Lung (tissue), 12 donors: ENCODE data around the gene SAMSN1. TPM values are rescaled to one million over a fixed set of nuclear protein-coding genes. Genes with fewer than 3 reads are reported as not detected.

Experiments used
- ATAC-seq: fragments of 200-7000 bp; cut with Tn5 transposase; one replicate; pipeline ENCODE4 v1.9.1; 2020; ENCODE audit warnings: moderate number of reproducible peaks; ENCODE audit not compliant: insufficient read depth, low FRiP score
- DNase-seq, 3 donors: peaks; one replicate each; pipeline ENCODE4 v3.0.0-alpha.2; 2013 to 2017
- H3K27ac ChIP-seq, 2 donors: one replicate each; pipeline ENCODE4 v1.5.1; 2013; ENCODE audit warnings: mild to moderate bottlenecking in 2 of 2, moderate library complexity in 2 of 2, control low read depth in 1 of 2, inconsistent platforms in 1 of 2, low read depth in 1 of 2, low read length in 1 of 2
- H3K27me3 ChIP-seq, 3 donors: one replicate each; pipeline ENCODE4 v1.5.1; 2013; ENCODE audit warnings: low read length in 2 of 3; ENCODE audit not compliant: control insufficient read depth in 3 of 3, insufficient read depth in 3 of 3
- H3K36me3 ChIP-seq, 4 donors: one replicate each; pipeline ENCODE4 v1.5.1; 2013; ENCODE audit warnings: low read length in 4 of 4, mild to moderate bottlenecking in 1 of 4, moderate library complexity in 1 of 4; ENCODE audit not compliant: control insufficient read depth in 4 of 4, insufficient read depth in 4 of 4
- H3K4me1 ChIP-seq, 5 donors: one replicate each; pipeline ENCODE4 v1.5.1; 2013; ENCODE audit warnings: low read length in 5 of 5, mild to moderate bottlenecking in 2 of 5, moderate library complexity in 1 of 5; ENCODE audit not compliant: control insufficient read depth in 5 of 5, insufficient read depth in 5 of 5
- H3K4me3 ChIP-seq: one replicate; pipeline ENCODE4 v1.5.1; 2013; ENCODE audit warnings: mild to moderate bottlenecking, control low read depth, moderate library complexity
- H3K9ac ChIP-seq, 2 donors: one replicate each; pipeline ENCODE4 v1.5.1; 2013; ENCODE audit warnings: low read length in 2 of 2, control low read depth in 1 of 2; ENCODE audit not compliant: insufficient read depth in 1 of 2
- H3K9me3 ChIP-seq, 4 donors: one replicate each; pipeline ENCODE4 v1.5.1; 2013; ENCODE audit warnings: low read length in 3 of 4, mild to moderate bottlenecking in 1 of 4, moderate library complexity in 1 of 4; ENCODE audit not compliant: control insufficient read depth in 4 of 4, insufficient read depth in 3 of 4
- WGBS, 2 donors: extraction: QIAGEN DNeasy Blood & Tissue Kit; methylation state at CpG; one replicate each; pipeline ENCODE4 v1.1.7; 2013; 5-methylcytosine and 5-hydroxymethylcytosine counted together
- polyA plus RNA-seq, 2 donors: library from polyadenylated mRNA; stranded (reverse); fragments of 200-250 nt; gene quantifications; one replicate each; pipeline ENCODE4 v1.2.1, GENCODE V29; 2013
- total RNA-seq, 2 donors: library from RNA; depleted of rRNA in 1 of 2; stranded (reverse); fragments of >200 nt in 1 of 2; gene quantifications; one replicate each; pipeline ENCODE4 v1.2.1, GENCODE V29; 2014 to 2021
- TF ChIP-seq, protein P1 (sequence below): IDR thresholded peaks from 2 replicates; pipeline ENCODE4 v1.5.1; 2012; ENCODE audit warnings: mild to moderate bottlenecking; ENCODE audit errors: control extremely low read depth, extremely low read depth
- donor health status: control.
- donor health status: control.
- donor health status: Bipolar disorder and iron deficiency.
- donor health status: healthy.
- donor health status: DM: yes; HTN: yes; CAD: no.

The SAMSN1 gene
- total and polyA plus RNA-seq, 4 donors: 6.4 to 184 (median 16.1) TPM

DNA sequence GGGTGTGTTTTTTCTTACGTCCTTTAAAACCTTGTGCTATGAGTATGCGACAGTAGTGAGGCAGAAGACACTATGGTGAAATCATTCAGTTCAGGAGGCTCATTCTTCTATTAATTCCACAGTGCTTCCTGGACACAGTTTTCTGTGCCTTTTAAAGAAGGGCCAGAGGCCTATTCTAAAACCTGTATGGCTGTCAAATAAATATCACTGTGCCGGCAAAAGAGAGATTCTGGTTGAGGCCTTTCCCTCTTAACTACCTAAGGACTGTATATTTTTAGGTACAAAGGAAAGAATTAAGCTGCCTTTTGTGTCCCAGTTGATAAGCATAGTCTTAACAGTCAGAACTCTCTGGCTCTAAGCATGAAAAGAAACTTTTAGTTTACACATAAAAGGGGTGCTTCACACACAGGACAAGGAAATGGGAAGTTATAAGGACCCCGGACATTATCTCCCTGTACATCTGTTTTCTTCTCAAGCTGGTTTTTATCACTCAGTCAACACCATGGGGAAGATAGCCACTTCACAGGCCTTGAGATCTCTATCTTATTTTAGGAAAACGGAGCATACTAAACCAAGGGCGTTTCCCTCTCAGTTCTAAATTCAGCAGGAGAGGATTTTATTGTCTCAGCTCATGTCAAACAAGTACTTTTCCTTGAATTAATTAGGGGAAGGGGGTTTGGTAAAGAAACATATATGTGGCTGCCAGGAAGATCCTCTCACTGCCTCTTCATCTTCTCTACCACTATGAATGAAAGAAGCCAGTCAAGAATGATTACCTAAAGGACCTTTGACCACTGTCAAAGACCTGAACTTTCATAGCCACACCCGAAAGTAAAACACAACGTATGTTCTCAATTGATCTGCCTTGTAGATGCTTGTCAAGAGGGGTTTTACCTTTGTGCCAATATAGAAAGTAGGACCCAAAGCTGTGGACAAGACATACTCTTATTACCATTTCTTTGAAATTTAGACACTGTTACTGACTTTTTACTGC, 91.8 kb downstream of the SAMSN1 start:
- TF ChIP-seq, protein P1, sequence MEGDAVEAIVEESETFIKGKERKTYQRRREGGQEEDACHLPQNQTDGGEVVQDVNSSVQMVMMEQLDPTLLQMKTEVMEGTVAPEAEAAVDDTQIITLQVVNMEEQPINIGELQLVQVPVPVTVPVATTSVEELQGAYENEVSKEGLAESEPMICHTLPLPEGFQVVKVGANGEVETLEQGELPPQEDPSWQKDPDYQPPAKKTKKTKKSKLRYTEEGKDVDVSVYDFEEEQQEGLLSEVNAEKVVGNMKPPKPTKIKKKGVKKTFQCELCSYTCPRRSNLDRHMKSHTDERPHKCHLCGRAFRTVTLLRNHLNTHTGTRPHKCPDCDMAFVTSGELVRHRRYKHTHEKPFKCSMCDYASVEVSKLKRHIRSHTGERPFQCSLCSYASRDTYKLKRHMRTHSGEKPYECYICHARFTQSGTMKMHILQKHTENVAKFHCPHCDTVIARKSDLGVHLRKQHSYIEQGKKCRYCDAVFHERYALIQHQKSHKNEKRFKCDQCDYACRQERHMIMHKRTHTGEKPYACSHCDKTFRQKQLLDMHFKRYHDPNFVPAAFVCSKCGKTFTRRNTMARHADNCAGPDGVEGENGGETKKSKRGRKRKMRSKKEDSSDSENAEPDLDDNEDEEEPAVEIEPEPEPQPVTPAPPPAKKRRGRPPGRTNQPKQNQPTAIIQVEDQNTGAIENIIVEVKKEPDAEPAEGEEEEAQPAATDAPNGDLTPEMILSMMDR: no peak
- 43 to 50% methylated on average over 8 of the region's 8 CpGs for WGBS, 2 donors
- Histone ChIP-seq H3K4me3 (no peak overlapping the region), H3K4me1 (peaks cover 0 to 6% (median 0%) of the 10 kb centered on the region in 5 donors), H3K9me3 (no peaks in the 10 kb centered on the region), H3K27me3 (no peaks in the 10 kb centered on the region), H3K9ac (no peak overlapping the region), H3K36me3 (no peaks in the 10 kb centered on the region), H3K27ac (no peak overlapping the region)
- ATAC-seq: no peak
- no peak for DNase-seq

DNA sequence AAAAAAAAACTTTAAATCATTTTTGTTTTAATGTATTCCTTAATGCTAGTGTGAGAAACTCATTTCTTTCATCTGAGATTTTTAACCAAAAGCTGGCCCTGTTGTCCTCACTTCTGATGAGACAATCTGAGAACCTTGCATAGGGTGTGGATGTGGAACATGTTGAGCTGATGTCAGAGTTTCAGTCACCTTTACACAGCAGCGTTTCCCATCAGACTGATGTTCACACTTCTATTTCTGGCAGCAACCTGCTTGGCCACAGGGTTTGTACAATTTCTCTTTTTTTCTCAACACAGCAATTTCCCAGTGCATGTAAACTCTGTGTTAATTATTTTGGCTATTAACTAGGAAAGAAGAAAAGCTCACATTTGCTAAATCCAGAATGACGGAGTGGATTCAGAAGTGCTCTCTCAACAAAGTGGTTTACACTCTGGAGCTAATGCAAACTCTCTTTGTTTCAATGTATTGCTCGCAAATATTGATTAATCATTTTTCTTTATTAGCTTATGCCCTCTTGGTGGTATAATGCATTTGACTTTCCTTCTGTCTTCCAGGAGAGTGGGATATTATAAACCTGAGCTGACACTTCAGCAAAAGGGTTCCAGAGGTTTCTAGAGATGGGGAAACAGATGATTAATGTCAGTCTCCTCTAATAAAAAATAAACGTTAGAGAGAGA, 92.6 kb downstream of the SAMSN1 start:
- Histone ChIP-seq H3K36me3 (no peaks in the 10 kb centered on the region), H3K27ac (no peak overlapping the region), H3K4me3 (no peak overlapping the region), H3K4me1 (peaks cover 0 to 6% (median 0%) of the 10 kb centered on the region in 5 donors), H3K9me3 (no peaks in the 10 kb centered on the region), H3K27me3 (no peaks in the 10 kb centered on the region), H3K9ac (no peak overlapping the region)
- ATAC-seq (no peak), DNase-seq (no peak)
- WGBS, 2 donors: 46 to 55% methylated on average over 4 of the region's 4 CpGs
- TF ChIP-seq, protein P1: no peak

DNA sequence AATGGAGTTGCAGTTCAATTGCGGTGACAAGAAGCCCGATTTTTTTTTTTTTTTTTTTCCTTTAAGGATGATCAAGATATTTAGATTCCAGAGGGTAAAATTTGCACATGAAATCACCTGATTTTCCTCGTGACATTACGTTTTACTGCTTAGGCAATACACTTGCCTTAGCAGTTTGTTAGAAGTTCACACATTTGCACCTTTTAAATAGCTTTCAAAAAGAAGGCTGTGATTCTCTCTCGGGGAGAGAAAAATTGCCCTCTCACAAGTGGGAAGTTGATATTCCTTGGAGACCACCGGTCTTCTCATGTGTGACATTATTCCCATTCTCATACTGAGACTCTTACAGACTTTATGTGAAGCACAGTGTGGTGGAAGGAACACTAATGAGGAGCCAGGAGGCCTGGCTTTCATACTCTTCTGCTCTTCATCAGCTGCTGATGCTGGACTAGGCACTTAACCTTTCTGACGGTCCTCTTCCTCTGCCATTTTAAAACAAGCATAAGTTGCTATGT, 93.3 kb downstream of the SAMSN1 start:
- Histone ChIP-seq H3K4me3 (no peak overlapping the region), H3K4me1 (peaks cover 0 to 6% (median 0%) of the 10 kb centered on the region in 5 donors), H3K27me3 (no peaks in the 10 kb centered on the region), H3K9me3 (no peaks in the 10 kb centered on the region), H3K27ac (no peak overlapping the region), H3K36me3 (no peaks in the 10 kb centered on the region), H3K9ac (no peak overlapping the region)
- 86 to 89% methylated on average over 7 of the region's 7 CpGs for WGBS, 2 donors
- ATAC-seq (no peak), DNase-seq (no peak)
- TF ChIP-seq, protein P1: no peak
